ENCODE results near the gene APC.
A peak's percentile ranks its signal among the peaks of the same experiment; 100 is the strongest.
"Not testable (repeated sequence)": the region's sequence is repeated elsewhere in the genome, so short reads cannot be mapped to it uniquely, and the experiment has no call there.

Gene APC

GRCh38 chr5:112737463-112738190 is at the start of gene APC:
APC (plus strand) TSS chr5:112737885; CDS start chr5:112754891, 17,006 bp downstream.
- peak; percentile 70 for DNase-seq

GRCh38 chr5:112689155-112689909 is 48.4 kb upstream of the APC start:
- DNase-seq, result no peak

GRCh38 chr5:112690605-112691338 is 46.9 kb upstream of the APC start:
- DNase-seq, result no peak

- DNase-seq, result no peak
These were observed 46.4 kb upstream of the APC start for GRCh38 chr5:112691339-112691680.

- DNase-seq, result no peak
These were observed 45.9 kb upstream of the APC start for GRCh38 chr5:112691758-112692157.

- no peak for DNase-seq
These were observed 45.2 kb upstream of the APC start for GRCh38 chr5:112692472-112692871.

- no peak for DNase-seq
These were observed 44.4 kb upstream of the APC start for GRCh38 chr5:112693301-112693700.

GRCh38 chr5:112694853-112695709 is 42.6 kb upstream of the APC start:
- DNase-seq, result no peak

GRCh38 chr5:112696786-112697185 is 40.9 kb upstream of the APC start:
- no peak for DNase-seq

GRCh38 chr5:112697322-112697721 is 40.4 kb upstream of the APC start:
- peak; percentile 60 for DNase-seq

GRCh38 chr5:112697833-112698232 is 39.9 kb upstream of the APC start:
- DNase-seq, result no peak

GRCh38 chr5:112703866-112704820 is 33.5 kb upstream of the APC start:
- DNase-seq, result no peak

GRCh38 chr5:112706446-112707016 is 31.2 kb upstream of the APC start:
- DNase-seq, result no peak

GRCh38 chr5:112707187-112708102 is 30.2 kb upstream of the APC start:
- DNase-seq, result peak; percentile 75

GRCh38 chr5:112708103-112708622 is 29.5 kb upstream of the APC start:
- no peak for DNase-seq

- no peak for DNase-seq
These were observed 28.3 kb upstream of the APC start for GRCh38 chr5:112709416-112709815.

GRCh38 chr5:112710896-112711295 is 26.8 kb upstream of the APC start:
- DNase-seq, result no peak

- no peak for DNase-seq
These were observed 26.2 kb upstream of the APC start for GRCh38 chr5:112711436-112711835.

- no peak for DNase-seq
These were observed 24.5 kb upstream of the APC start for GRCh38 chr5:112713206-112713605.

- not testable (repeated sequence) for DNase-seq
These were observed 20.8 kb upstream of the APC start for GRCh38 chr5:112716895-112717294.
